ENCODE measurements around the gene KIAA1191.
"Not testable (repeated sequence)": the region's sequence is repeated elsewhere in the genome, so short reads cannot be mapped to it uniquely, and the experiment has no call there.

The KIAA1191 gene

GRCh38 chr5:176361437-176362232, at the start of gene KIAA1191:
KIAA1191 (minus strand) TSS chr5:176361764; CDS start chr5:176359508, 2,256 bp downstream.
- peak; percentile 88 for DNase-seq (ENCODE audit: low read depth)

- no peak for DNase-seq (ENCODE audit: low read depth)
Measured at GRCh38 chr5:176410486-176411180, 49.1 kb upstream of the KIAA1191 start.

GRCh38 chr5:176409765-176410164, 48.2 kb upstream of the KIAA1191 start:
- no peak for DNase-seq (ENCODE audit: low read depth)

GRCh38 chr5:176408590-176408989, 47.0 kb upstream of the KIAA1191 start:
- DNase-seq (ENCODE audit: low read depth), result no peak

- not testable (repeated sequence) for DNase-seq (ENCODE audit: low read depth)
Measured at GRCh38 chr5:176408252-176408573, 46.6 kb upstream of the KIAA1191 start.

GRCh38 chr5:176407456-176408251, 46.1 kb upstream of the KIAA1191 start:
- no peak for DNase-seq (ENCODE audit: low read depth)

GRCh38 chr5:176406436-176407052, 45.0 kb upstream of the KIAA1191 start:
- DNase-seq (ENCODE audit: low read depth), result no peak

GRCh38 chr5:176405656-176406435, 44.3 kb upstream of the KIAA1191 start:
- DNase-seq (ENCODE audit: low read depth), result no peak

GRCh38 chr5:176401281-176402205, 40.0 kb upstream of the KIAA1191 start:
- no peak for DNase-seq (ENCODE audit: low read depth)

- DNase-seq (ENCODE audit: low read depth), result no peak
Measured at GRCh38 chr5:176400382-176401156, 39.0 kb upstream of the KIAA1191 start.

GRCh38 chr5:176397736-176398420, 36.3 kb upstream of the KIAA1191 start:
- DNase-seq (ENCODE audit: low read depth), result no peak

- no peak for DNase-seq (ENCODE audit: low read depth)
Measured at GRCh38 chr5:176396330-176396729, 34.8 kb upstream of the KIAA1191 start.

GRCh38 chr5:176394881-176395675, 33.5 kb upstream of the KIAA1191 start:
- DNase-seq (ENCODE audit: low read depth), result no peak

- no peak for DNase-seq (ENCODE audit: low read depth)
Measured at GRCh38 chr5:176394096-176394495, 32.5 kb upstream of the KIAA1191 start.

- DNase-seq (ENCODE audit: low read depth), result no peak
Measured at GRCh38 chr5:176392526-176392925, 31.0 kb upstream of the KIAA1191 start.

- no peak for DNase-seq (ENCODE audit: low read depth)
Measured at GRCh38 chr5:176391999-176392398, 30.4 kb upstream of the KIAA1191 start.

GRCh38 chr5:176391479-176391878, 29.9 kb upstream of the KIAA1191 start:
- no peak for DNase-seq (ENCODE audit: low read depth)

All from activated T-helper 1 cell treated with Interleukin-2 at 50 U/mL for 16 hours (primary cell).